ENCODE measurements around the gene TMCC3.

TMCC3 gene

GRCh38 chr12:94673496-94673895 lies 23.1 kb upstream of the TMCC3 start:
- no peak for DNase-seq

GRCh38 chr12:94671917-94672316 lies 21.6 kb upstream of the TMCC3 start:
- DNase-seq = no peak

- no peak for DNase-seq
Observed at GRCh38 chr12:94670898-94671297, 20.5 kb upstream of the TMCC3 start.

- DNase-seq = no peak
Observed at GRCh38 chr12:94670075-94670474, 19.7 kb upstream of the TMCC3 start.

GRCh38 chr12:94667031-94667540 lies 16.7 kb upstream of the TMCC3 start:
- no peak for DNase-seq

- no peak for DNase-seq
Observed at GRCh38 chr12:94666158-94666557, 15.8 kb upstream of the TMCC3 start.

- DNase-seq = peak in 2 of 14 donors; percentile 8 to 35
Observed at GRCh38 chr12:94663702-94664101, 13.3 kb upstream of the TMCC3 start.

- no peak for DNase-seq
Observed at GRCh38 chr12:94663071-94663470, 12.7 kb upstream of the TMCC3 start.

- DNase-seq = no peak
Observed at GRCh38 chr12:94660436-94660835, 10.1 kb upstream of the TMCC3 start.

GRCh38 chr12:94659346-94659930 lies 9.1 kb upstream of the TMCC3 start:
- no peak for DNase-seq

GRCh38 chr12:94658931-94659330 lies 8.6 kb upstream of the TMCC3 start:
- no peak for DNase-seq

GRCh38 chr12:94656556-94656955 lies 6.2 kb upstream of the TMCC3 start:
- DNase-seq = no peak

- DNase-seq = peak in 12 of 14 donors; percentile 15 to 78 (median 52)
Observed at GRCh38 chr12:94649349-94650142, 811 bp downstream of the TMCC3 start.

GRCh38 chr12:94648578-94648977 lies 1.8 kb downstream of the TMCC3 start:
- DNase-seq = no peak

GRCh38 chr12:94644141-94644979 lies 6.0 kb downstream of the TMCC3 start:
- peak in 8 of 14 donors; percentile 22 to 48 (median 36) for DNase-seq

- peak in 1 of 14 donors; percentile 12 for DNase-seq
Observed at GRCh38 chr12:94643606-94644005, 6.8 kb downstream of the TMCC3 start.

- no peak for DNase-seq
Observed at GRCh38 chr12:94641283-94641682, 9.1 kb downstream of the TMCC3 start.

GRCh38 chr12:94640134-94640928 lies 10.0 kb downstream of the TMCC3 start:
- peak in 1 of 14 donors; percentile 8 for DNase-seq

GRCh38 chr12:94638521-94638920 lies 11.8 kb downstream of the TMCC3 start:
- DNase-seq = peak in 1 of 14 donors; percentile 50

GRCh38 chr12:94637390-94638113 lies 12.8 kb downstream of the TMCC3 start:
- DNase-seq = no peak

GRCh38 chr12:94636462-94637085 lies 13.8 kb downstream of the TMCC3 start:
- DNase-seq = no peak

All from C1 segment of cervical spinal cord (tissue), 14 donors.